ENCODE measurements around the gene UBA52. TPM values are rescaled to one million over a fixed set of nuclear protein-coding genes. Genes with fewer than 3 reads are reported as not detected.

The UBA52 gene
- polyA plus RNA-seq, 1 donor from 2014 or later, result 765 TPM

- Histone ChIP-seq H3K9me2 (ENCODE audit: insufficient read depth, low read length) (no peaks in the 10 kb centered on the region), H3K4me3 (ENCODE audit: low read length) (no peak overlapping the region), H3K27me3 (ENCODE audit: insufficient read depth, low read depth, low read length) (no peaks in the 10 kb centered on the region), H3K9me3 (ENCODE audit: low read length) (no peaks in the 10 kb centered on the region), H3K9ac (ENCODE audit: low read length) (no peak overlapping the region), H3K36me3 (ENCODE audit: insufficient read depth, low read length) (no peaks in the 10 kb centered on the region), H4K20me1 (ENCODE audit: insufficient read depth) (no peaks in the 10 kb centered on the region), H3K4me2 (ENCODE audit: low read length) (no peak overlapping the region), H3K79me2 (replicated peaks; ENCODE audit: insufficient read depth, low read length) (peaks cover 13% of the 10 kb centered on the region), H3K27ac (ENCODE audit: low read length) (no peak overlapping the region), H3F3A (ENCODE audit: insufficient read depth, low read length, poor library complexity, severe bottlenecking) (no peaks in the 10 kb centered on the region), H2AFZ (ENCODE audit: low read depth, low read length) (no peak overlapping the region)
- TF ChIP-seq MXI1 (conservative IDR thresholded peaks at IDR 0.05; ENCODE audit: poor library complexity, severe bottlenecking), result no peak
- TF ChIP-seq SMC3 (conservative IDR thresholded peaks at IDR 0.05; ENCODE audit: poor library complexity), result no peak
- no peak for TF ChIP-seq TAF1 (IDR thresholded peaks at IDR 0.05; ENCODE audit: low read depth)
- TF ChIP-seq CTCF (IDR thresholded peaks at IDR 0.05; ENCODE audit: poor library complexity, severe bottlenecking), result no peak
- TF ChIP-seq RAD21 (conservative IDR thresholded peaks at IDR 0.05), result no peak
- TF ChIP-seq EZH2 (IDR thresholded peaks at IDR 0.05; ENCODE audit: borderline replicate concordance, insufficient read depth, low read length, poor library complexity, severe bottlenecking), result no peak
- no peak for TF ChIP-seq POLR2AphosphoS5 (IDR thresholded peaks at IDR 0.05)
- no peak for TF ChIP-seq EP300 (conservative IDR thresholded peaks at IDR 0.05; ENCODE audit: poor library complexity, severe bottlenecking)
- no peak for TF ChIP-seq REST (IDR thresholded peaks at IDR 0.05; ENCODE audit: borderline replicate concordance)
These were observed 3.3 kb upstream of the UBA52 start for GRCh38 chr19:18568367-18568766.

- no peaks in the 10 kb centered on the region for H4K20me1 ChIP-seq (ENCODE audit: insufficient read depth)
- H3F3A ChIP-seq (ENCODE audit: insufficient read depth, low read length, poor library complexity, severe bottlenecking), result no peaks in the 10 kb centered on the region
- no peaks in the 10 kb centered on the region for H3K36me3 ChIP-seq (ENCODE audit: insufficient read depth, low read length)
- H3K4me2 ChIP-seq (ENCODE audit: low read length), result no peak overlapping the region
- no peaks in the 10 kb centered on the region for H3K9me2 ChIP-seq (ENCODE audit: insufficient read depth, low read length)
- no peak overlapping the region for H3K27ac ChIP-seq (ENCODE audit: low read length)
- no peak overlapping the region for H2AFZ ChIP-seq (ENCODE audit: low read depth, low read length)
- H3K4me3 ChIP-seq (ENCODE audit: low read length), result no peak overlapping the region
- no peak overlapping the region for H3K9ac ChIP-seq (ENCODE audit: low read length)
- TF ChIP-seq EZH2 (IDR thresholded peaks at IDR 0.05; ENCODE audit: borderline replicate concordance, insufficient read depth, low read length, poor library complexity, severe bottlenecking) (no peak), TAF1 (IDR thresholded peaks at IDR 0.05; ENCODE audit: low read depth) (no peak), EP300 (conservative IDR thresholded peaks at IDR 0.05; ENCODE audit: poor library complexity, severe bottlenecking) (no peak), POLR2AphosphoS5 (IDR thresholded peaks at IDR 0.05) (no peak), SMC3 (conservative IDR thresholded peaks at IDR 0.05; ENCODE audit: poor library complexity) (no peak), CTCF (IDR thresholded peaks at IDR 0.05; ENCODE audit: poor library complexity, severe bottlenecking) (no peak), RAD21 (conservative IDR thresholded peaks at IDR 0.05) (no peak), MXI1 (conservative IDR thresholded peaks at IDR 0.05; ENCODE audit: poor library complexity, severe bottlenecking) (no peak), REST (IDR thresholded peaks at IDR 0.05; ENCODE audit: borderline replicate concordance) (no peak)
- no peaks in the 10 kb centered on the region for H3K9me3 ChIP-seq (ENCODE audit: low read length)
- peaks cover 13% of the 10 kb centered on the region for H3K79me2 ChIP-seq (replicated peaks; ENCODE audit: insufficient read depth, low read length)
- H3K27me3 ChIP-seq (ENCODE audit: insufficient read depth, low read depth, low read length), result no peaks in the 10 kb centered on the region
These were observed 3.1 kb downstream of the UBA52 start for GRCh38 chr19:18574691-18575291.

All from neural cell (in vitro differentiated cells).